GM21367 (cell line): ENCODE data around the gene TSSK6.

ENCODE experiments used
- ATAC-seq: cut with Tn5 transposase; IDR thresholded peaks from one replicate; pipeline ENCODE4 v1.9.1; 2021; ENCODE audit not compliant: unreplicated experiment

The TSSK6 gene

GRCh38 chr19:19507354-19507753, 8.0 kb downstream of the TSSK6 start:
- ATAC-seq, result no peak

GRCh38 chr19:19506592-19506991, 8.8 kb downstream of the TSSK6 start:
- ATAC-seq, result no peak

GRCh38 chr19:19505669-19506326, 9.6 kb downstream of the TSSK6 start:
- ATAC-seq, result no peak

- no peak for ATAC-seq
Measured at GRCh38 chr19:19504754-19505668, 10.3 kb downstream of the TSSK6 start.

GRCh38 chr19:19502808-19503602, 12.3 kb downstream of the TSSK6 start:
- no peak for ATAC-seq

- no peak for ATAC-seq
Measured at GRCh38 chr19:19502281-19502680, 13.1 kb downstream of the TSSK6 start.

GRCh38 chr19:19501798-19502197, 13.6 kb downstream of the TSSK6 start:
- ATAC-seq, result no peak

- no peak for ATAC-seq
Measured at GRCh38 chr19:19500975-19501644, 14.2 kb downstream of the TSSK6 start.

GRCh38 chr19:19499272-19499995, 15.9 kb downstream of the TSSK6 start:
- ATAC-seq, result no peak

- ATAC-seq, result no peak
Measured at GRCh38 chr19:19498255-19498991, 16.9 kb downstream of the TSSK6 start.

GRCh38 chr19:19495614-19496603, 19.4 kb downstream of the TSSK6 start:
- ATAC-seq, result no peak

- ATAC-seq, result no peak
Measured at GRCh38 chr19:19493841-19494546, 21.4 kb downstream of the TSSK6 start.

- ATAC-seq, result no peak
Measured at GRCh38 chr19:19492026-19492610, 23.2 kb downstream of the TSSK6 start.

- no peak for ATAC-seq
Measured at GRCh38 chr19:19491321-19492025, 23.9 kb downstream of the TSSK6 start.

GRCh38 chr19:19490214-19490968, 25.0 kb downstream of the TSSK6 start:
- ATAC-seq, result no peak

- ATAC-seq, result no peak
Measured at GRCh38 chr19:19489804-19490204, 25.5 kb downstream of the TSSK6 start.
